ENCODE results near the gene DUS2.

The DUS2 gene

GRCh38 chr16:68079376-68079625 is 56.2 kb downstream of the DUS2 start:
- Histone ChIP-seq H3K27ac (ENCODE audit: low read length) (peak overlapping the region; percentile 88), H3K9ac (ENCODE audit: low read depth, low read length) (peak overlapping the region; percentile 31), H3K9me3 (ENCODE audit: insufficient read depth, low read length, severe bottlenecking) (no peaks in the 10 kb centered on the region)

GRCh38 chr16:68079626-68080344 is 56.7 kb downstream of the DUS2 start:
- peak overlapping the region; percentile 88 for H3K27ac ChIP-seq (ENCODE audit: low read length)
- no peaks in the 10 kb centered on the region for H4K20me1 ChIP-seq (ENCODE audit: insufficient read depth, low read length)
- no peaks in the 10 kb centered on the region for H3K79me2 ChIP-seq (ENCODE audit: insufficient read depth, low read length)
- H3K4me3 ChIP-seq (ENCODE audit: low read depth in 1 of 2, low read length in 2 of 2): no peak overlapping the region; a peak in 1 of 4 replicates
- DNase-seq: peak; percentile 93
- H3K9ac ChIP-seq (ENCODE audit: low read depth, low read length): peak overlapping the region; percentile 31
- H3K36me3 ChIP-seq (ENCODE audit: insufficient read depth, low read length): peaks cover 38% of the 10 kb centered on the region
- no peak overlapping the region for H2AFZ ChIP-seq (ENCODE audit: low read depth, low read length)
- TF ChIP-seq EZH2 (IDR thresholded peaks at IDR 0.05; ENCODE audit: borderline replicate concordance, low read depth, low read length, severe bottlenecking) (no peak), CTCF (IDR thresholded peaks at IDR 0.05; ENCODE audit: borderline replicate concordance, extremely low read depth, low read length, poor library complexity, severe bottlenecking) (no peak)
- H3K27me3 ChIP-seq (ENCODE audit: insufficient read depth, low read length, poor library complexity): no peaks in the 10 kb centered on the region
- peak; percentile 56 for ATAC-seq (ENCODE audit: insufficient read depth, low read depth)
- peaks cover 49% of the 10 kb centered on the region for H3K4me1 ChIP-seq (ENCODE audit: insufficient read depth, low read length)
- peak overlapping the region; percentile 22 for H3K4me2 ChIP-seq (ENCODE audit: insufficient read depth, low read length)
- H3K9me3 ChIP-seq (ENCODE audit: insufficient read depth, low read length, severe bottlenecking): no peaks in the 10 kb centered on the region

More at GRCh38 chr16:68079376-68079625, 56.2 kb downstream of the DUS2 start:
- Histone ChIP-seq H3K79me2 (ENCODE audit: insufficient read depth, low read length) (no peaks in the 10 kb centered on the region), H3K4me2 (ENCODE audit: insufficient read depth, low read length) (peak overlapping the region; percentile 13; the same call in 1 of the 2 replicates), H3K4me3 (ENCODE audit: low read depth in 1 of 2, low read length in 2 of 2) (no peak overlapping the region), H3K36me3 (ENCODE audit: insufficient read depth, low read length) (peaks cover 42% of the 10 kb centered on the region), H2AFZ (ENCODE audit: low read depth, low read length) (no peak overlapping the region), H3K27me3 (ENCODE audit: insufficient read depth, low read length, poor library complexity) (no peaks in the 10 kb centered on the region), H3K4me1 (ENCODE audit: insufficient read depth, low read length) (peaks cover 49% of the 10 kb centered on the region), H4K20me1 (ENCODE audit: insufficient read depth, low read length) (no peaks in the 10 kb centered on the region)
- DNase-seq: no peak
- no peak for TF ChIP-seq CTCF (IDR thresholded peaks at IDR 0.05; ENCODE audit: borderline replicate concordance, extremely low read depth, low read length, poor library complexity, severe bottlenecking)
- no peak for TF ChIP-seq EZH2 (IDR thresholded peaks at IDR 0.05; ENCODE audit: borderline replicate concordance, low read depth, low read length, severe bottlenecking)
- no peak for ATAC-seq (ENCODE audit: insufficient read depth, low read depth)

GRCh38 chr16:68081861-68082628 is 59.0 kb downstream of the DUS2 start:
- Histone ChIP-seq H3K4me1 (ENCODE audit: insufficient read depth, low read length) (peaks cover 42% of the 10 kb centered on the region), H3K27me3 (ENCODE audit: insufficient read depth, low read length, poor library complexity) (no peaks in the 10 kb centered on the region), H3K4me3 (ENCODE audit: low read depth in 1 of 2, low read length in 2 of 2) (no peak overlapping the region), H3K79me2 (ENCODE audit: insufficient read depth, low read length) (peaks cover 18% of the 10 kb centered on the region), H3K4me2 (ENCODE audit: insufficient read depth, low read length) (no peak overlapping the region), H4K20me1 (ENCODE audit: insufficient read depth, low read length) (peaks cover 9% of the 10 kb centered on the region; the same call in 1 of the 2 replicates), H3K27ac (ENCODE audit: low read length) (peak overlapping the region; percentile 100), H2AFZ (ENCODE audit: low read depth, low read length) (no peak overlapping the region), H3K9me3 (ENCODE audit: insufficient read depth, low read length, severe bottlenecking) (no peaks in the 10 kb centered on the region), H3K9ac (ENCODE audit: low read depth, low read length) (no peak overlapping the region), H3K36me3 (ENCODE audit: insufficient read depth, low read length) (peaks cover 20% of the 10 kb centered on the region)
- ATAC-seq (ENCODE audit: insufficient read depth, low read depth): no peak
- DNase-seq: no peak
- TF ChIP-seq EZH2 (IDR thresholded peaks at IDR 0.05; ENCODE audit: borderline replicate concordance, low read depth, low read length, severe bottlenecking) (no peak), CTCF (IDR thresholded peaks at IDR 0.05; ENCODE audit: borderline replicate concordance, extremely low read depth, low read length, poor library complexity, severe bottlenecking) (no peak)
